Measurements from ENCODE around the gene STAG1.

- TF ChIP-seq, protein P1, sequence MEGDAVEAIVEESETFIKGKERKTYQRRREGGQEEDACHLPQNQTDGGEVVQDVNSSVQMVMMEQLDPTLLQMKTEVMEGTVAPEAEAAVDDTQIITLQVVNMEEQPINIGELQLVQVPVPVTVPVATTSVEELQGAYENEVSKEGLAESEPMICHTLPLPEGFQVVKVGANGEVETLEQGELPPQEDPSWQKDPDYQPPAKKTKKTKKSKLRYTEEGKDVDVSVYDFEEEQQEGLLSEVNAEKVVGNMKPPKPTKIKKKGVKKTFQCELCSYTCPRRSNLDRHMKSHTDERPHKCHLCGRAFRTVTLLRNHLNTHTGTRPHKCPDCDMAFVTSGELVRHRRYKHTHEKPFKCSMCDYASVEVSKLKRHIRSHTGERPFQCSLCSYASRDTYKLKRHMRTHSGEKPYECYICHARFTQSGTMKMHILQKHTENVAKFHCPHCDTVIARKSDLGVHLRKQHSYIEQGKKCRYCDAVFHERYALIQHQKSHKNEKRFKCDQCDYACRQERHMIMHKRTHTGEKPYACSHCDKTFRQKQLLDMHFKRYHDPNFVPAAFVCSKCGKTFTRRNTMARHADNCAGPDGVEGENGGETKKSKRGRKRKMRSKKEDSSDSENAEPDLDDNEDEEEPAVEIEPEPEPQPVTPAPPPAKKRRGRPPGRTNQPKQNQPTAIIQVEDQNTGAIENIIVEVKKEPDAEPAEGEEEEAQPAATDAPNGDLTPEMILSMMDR (conservative IDR thresholded peaks at IDR 0.05 in 1 of 2, IDR thresholded peaks at IDR 0.05 in 1 of 2; ENCODE audit: low read depth in 1 of 2, low read length in 2 of 2): no peak
- no peak for TF ChIP-seq EZH2 (IDR thresholded peaks at IDR 0.05; ENCODE audit: low read length, missing control alignments)
These were observed 145.2 kb downstream of the STAG1 start for GRCh38 chr3:136606990-136607389.

Data from fibroblast of lung (primary cell).